Stimulated activated CD8-positive, alpha-beta memory T cell treated with anti-CD3 and anti-CD28 coated beads, Interleukin-4, amount 100 ng/mL, for 4 hours (primary cell): ENCODE results near the gene KATNB1.
"Not testable (repeated sequence)": the region's sequence is repeated elsewhere in the genome, so short reads cannot be mapped to it uniquely, and the experiment has no call there.

ENCODE experiments used
- DNase-seq, 2 donors: peaks; one replicate each; pipeline ENCODE4 v3.0.0-alpha.2; 2020; ENCODE audit warnings: low read depth in 2 of 2, low spot score in 1 of 2

Gene KATNB1

GRCh38 chr16:57743458-57743857 lies 7.9 kb downstream of the KATNB1 start:
- no peak for DNase-seq

- DNase-seq, result no peak
Measured at GRCh38 chr16:57743886-57744641, 8.5 kb downstream of the KATNB1 start.

GRCh38 chr16:57744642-57744903 lies 9.0 kb downstream of the KATNB1 start:
- DNase-seq, result no peak

- no peak for DNase-seq
Measured at GRCh38 chr16:57745768-57746167, 10.2 kb downstream of the KATNB1 start.

- DNase-seq, result not testable (repeated sequence)
Measured at GRCh38 chr16:57746316-57746715, 10.7 kb downstream of the KATNB1 start.

- DNase-seq, result no peak
Measured at GRCh38 chr16:57747091-57747490, 11.5 kb downstream of the KATNB1 start.

GRCh38 chr16:57747496-57747895 lies 11.9 kb downstream of the KATNB1 start:
- no peak for DNase-seq

GRCh38 chr16:57747996-57748395 lies 12.4 kb downstream of the KATNB1 start:
- DNase-seq, result no peak

- no peak for DNase-seq
Measured at GRCh38 chr16:57748596-57748995, 13.0 kb downstream of the KATNB1 start.

- no peak for DNase-seq
Measured at GRCh38 chr16:57749101-57749692, 13.6 kb downstream of the KATNB1 start.

GRCh38 chr16:57749856-57750452 lies 14.4 kb downstream of the KATNB1 start:
- no peak for DNase-seq

GRCh38 chr16:57750796-57751538 lies 15.4 kb downstream of the KATNB1 start:
- DNase-seq, result no peak

GRCh38 chr16:57751539-57752202 lies 16.1 kb downstream of the KATNB1 start:
- no peak for DNase-seq

GRCh38 chr16:57752203-57752580 lies 16.6 kb downstream of the KATNB1 start:
- DNase-seq, result no peak

GRCh38 chr16:57752581-57753447 lies 17.2 kb downstream of the KATNB1 start:
- DNase-seq, result no peak

- no peak for DNase-seq
Measured at GRCh38 chr16:57753448-57754353, 18.1 kb downstream of the KATNB1 start.

GRCh38 chr16:57754354-57755060 lies 18.9 kb downstream of the KATNB1 start:
- DNase-seq, result no peak

- no peak for DNase-seq
Measured at GRCh38 chr16:57755061-57755684, 19.6 kb downstream of the KATNB1 start.
